ENCODE data around the gene C20orf202. TPM values are rescaled to one million over a fixed set of nuclear protein-coding genes. Genes with fewer than 3 reads are reported as not detected.

The C20orf202 gene
- total RNA-seq, 6 experiments from 2014 or later: 0.19 TPM; not detected in 5

GRCh38 chr20:1185790-1186334 lies 17.4 kb upstream of the C20orf202 start:
- ATAC-seq: peak; percentile 71 to 81 (median 76)
- Histone ChIP-seq H3K36me3 (no peaks in the 10 kb centered on the region), H3K9me3 (no peaks in the 10 kb centered on the region), H3K27ac (no peak overlapping the region), H3K27me3 (no peaks in the 10 kb centered on the region), H3K4me3 (peak overlapping the region; percentile 45 to 59 (median 57)), H3K4me1 (peaks cover 0 to 23% (median 8%) of the 10 kb centered on the region in 4 donors)
- intact Hi-C loops (cut with DNase I): loop anchor here in 1 of 2 donors (10.0 kb wide), 1 partner anchor 61 kb away; no protein-coding TSS in a partner anchor
- peak; percentile 48 to 60 (median 56) for TF ChIP-seq CTCF (IDR thresholded peaks at IDR 0.05)
- no peak for TF ChIP-seq POLR2A (IDR thresholded peaks at IDR 0.05)
- peak in 2 of 3 donors; percentile 64 to 75 for DNase-seq
- 0% methylated on average over 1 of the region's 20 CpGs for WGBS (ENCODE audit: insufficient coverage, low coverage, low lambda C conversion rate, missing lambda C conversion rate)

GRCh38 chr20:1186367-1186991 lies 16.8 kb upstream of the C20orf202 start:
- H3K9me3 ChIP-seq: no peaks in the 10 kb centered on the region
- ATAC-seq (peak; percentile 1 to 41 (median 10)), DNase-seq (no peak)
- no peak overlapping the region for H3K27ac ChIP-seq
- peaks cover 0 to 23% (median 8%) of the 10 kb centered on the region in 4 donors for H3K4me1 ChIP-seq
- intact Hi-C loops (cut with DNase I): loop anchor here in 1 of 2 donors (10.0 kb wide), 1 partner anchor 62 kb away; no protein-coding TSS in a partner anchor
- H3K36me3 ChIP-seq: no peaks in the 10 kb centered on the region
- WGBS (ENCODE audit: insufficient coverage, low coverage, low lambda C conversion rate, missing lambda C conversion rate): 62% methylated on average over 5 of the region's 13 CpGs
- no peak overlapping the region for H3K4me3 ChIP-seq
- TF ChIP-seq CTCF (IDR thresholded peaks at IDR 0.05): no peak
- TF ChIP-seq POLR2A (IDR thresholded peaks at IDR 0.05): no peak
- H3K27me3 ChIP-seq: no peaks in the 10 kb centered on the region

GRCh38 chr20:1187605-1188171 lies 15.6 kb upstream of the C20orf202 start:
- intact Hi-C loops (cut with DNase I): loop anchor here in 1 of 2 donors (10.0 kb wide), 1 partner anchor 63 kb away; no protein-coding TSS in a partner anchor
- H3K9me3 ChIP-seq: no peaks in the 10 kb centered on the region
- WGBS (ENCODE audit: insufficient coverage, low coverage, low lambda C conversion rate, missing lambda C conversion rate): 47% methylated on average over 4 of the region's 4 CpGs
- DNase-seq: no peak
- peaks cover 0 to 23% (median 8%) of the 10 kb centered on the region in 4 donors for H3K4me1 ChIP-seq
- peak; percentile 50 to 72 (median 60) for ATAC-seq
- peak overlapping the region in 1 of 3 donors; percentile 55 for H3K27ac ChIP-seq
- H3K27me3 ChIP-seq: no peaks in the 10 kb centered on the region
- TF ChIP-seq CTCF (IDR thresholded peaks at IDR 0.05) (no peak), POLR2A (IDR thresholded peaks at IDR 0.05) (no peak)
- H3K36me3 ChIP-seq: no peaks in the 10 kb centered on the region
- no peak overlapping the region for H3K4me3 ChIP-seq

- H3K9me3 ChIP-seq: no peaks in the 10 kb centered on the region
- no peaks in the 10 kb centered on the region for H3K27me3 ChIP-seq
- no peak for ATAC-seq
- no peak for TF ChIP-seq POLR2A (IDR thresholded peaks at IDR 0.05)
- TF ChIP-seq CTCF (IDR thresholded peaks at IDR 0.05): no peak
- intact Hi-C loops (cut with DNase I): loop anchor here in 1 of 2 donors (10.0 kb wide), 1 partner anchor 64 kb away; no protein-coding TSS in a partner anchor
- no peak overlapping the region for H3K4me3 ChIP-seq
- no peaks in the 10 kb centered on the region for H3K36me3 ChIP-seq
- 90% methylated on average over 1 of the region's 1 CpG for WGBS (ENCODE audit: insufficient coverage, low coverage, low lambda C conversion rate, missing lambda C conversion rate)
- H3K4me1 ChIP-seq: peaks cover 0 to 23% (median 8%) of the 10 kb centered on the region in 4 donors
- H3K27ac ChIP-seq: no peak overlapping the region
- DNase-seq: no peak
Measured at GRCh38 chr20:1188347-1188746, 14.9 kb upstream of the C20orf202 start.
